ENCODE results near the gene IFTAP.
"Not testable (repeated sequence)": the region's sequence is repeated elsewhere in the genome, so short reads cannot be mapped to it uniquely, and the experiment has no call there.

The IFTAP gene, protein sequence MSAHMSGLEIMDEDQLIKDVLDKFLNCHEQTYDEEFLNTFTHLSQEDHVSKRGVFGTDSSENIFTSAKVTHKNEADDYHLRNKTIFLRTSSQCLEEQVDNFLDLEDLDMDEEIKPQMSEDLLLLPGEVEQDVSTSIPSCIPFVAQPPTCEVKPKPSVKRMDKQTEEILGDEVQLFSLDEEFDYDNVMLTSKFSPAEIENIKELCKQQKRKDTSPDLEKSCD
- long read RNA-seq, donor 1, transcript C11orf74-208 (6 exons, 694 nt): minor isoform, 13 of 52 reads
- long read RNA-seq, donor 1, transcript C11orf74-201 (6 exons, 863 nt): major isoform, 18 of 52 reads
- long read RNA-seq, donor 1, partial matches to known transcripts: 5 of 52 reads
- long read RNA-seq, donor 1, other reads (novel, unspliced or antisense): 0 of 52 reads
- long read RNA-seq, donor 2, transcript C11orf74-208 (6 exons, 694 nt): minor isoform, 6 of 25 reads
- long read RNA-seq, donor 2, transcript C11orf74-201 (6 exons, 863 nt): major isoform, 13 of 25 reads
- long read RNA-seq, donor 2, partial matches to known transcripts: 0 of 25 reads
- long read RNA-seq, donor 2, other reads (novel, unspliced or antisense): 0 of 25 reads
- long read RNA-seq, donor 3, transcript C11orf74-201 (6 exons, 863 nt): major isoform, 6 of 12 reads
- long read RNA-seq, donor 3, partial matches to known transcripts: 0 of 12 reads
- long read RNA-seq, donor 3, other reads (novel, unspliced or antisense): 0 of 12 reads
- long read RNA-seq, donor 4, transcript C11orf74-208 (6 exons, 694 nt): major isoform, 8 of 28 reads
- long read RNA-seq, donor 4, transcript C11orf74-202 (4 exons, 633 nt): minor isoform, 5 of 28 reads
- long read RNA-seq, donor 4, partial matches to known transcripts: 0 of 28 reads
- long read RNA-seq, donor 4, other reads (novel, unspliced or antisense): 7 of 28 reads
- long read RNA-seq, donor 5, transcript C11orf74-208 (6 exons, 694 nt): minor isoform, 9 of 41 reads
- long read RNA-seq, donor 5, transcript C11orf74-201 (6 exons, 863 nt): major isoform, 20 of 41 reads
- long read RNA-seq, donor 5, partial matches to known transcripts: 0 of 41 reads
- long read RNA-seq, donor 5, other reads (novel, unspliced or antisense): 5 of 41 reads
- long read RNA-seq, donor 6, transcript C11orf74-201 (6 exons, 863 nt): major isoform, 13 of 33 reads
- long read RNA-seq, donor 6, transcript C11orf74-203 (6 exons, 1,062 nt): minor isoform, 6 of 33 reads
- long read RNA-seq, donor 6, transcript C11orf74-208 (6 exons, 694 nt): minor isoform, 9 of 33 reads
- long read RNA-seq, donor 6, partial matches to known transcripts: 0 of 33 reads
- long read RNA-seq, donor 6, other reads (novel, unspliced or antisense): 0 of 33 reads
- long read RNA-seq, donor 7, transcript C11orf74-202 (4 exons, 633 nt): minor isoform, 6 of 52 reads
- long read RNA-seq, donor 7, transcript C11orf74-208 (6 exons, 694 nt): major isoform, 14 of 52 reads
- long read RNA-seq, donor 7, transcript C11orf74-211 (6 exons, 937 nt): minor isoform, 6 of 52 reads
- long read RNA-seq, donor 7, transcript C11orf74-201 (6 exons, 863 nt): major isoform, 14 of 52 reads
- long read RNA-seq, donor 7, partial matches to known transcripts: 5 of 52 reads
- long read RNA-seq, donor 7, other reads (novel, unspliced or antisense): 0 of 52 reads
- long read RNA-seq, donor 8, transcript C11orf74-208 (6 exons, 694 nt): minor isoform, 12 of 35 reads
- long read RNA-seq, donor 8, transcript C11orf74-201 (6 exons, 863 nt): major isoform, 13 of 35 reads
- long read RNA-seq, donor 8, transcript C11orf74-203 (6 exons, 1,062 nt): minor isoform, 5 of 35 reads
- long read RNA-seq, donor 8, partial matches to known transcripts: 0 of 35 reads
- long read RNA-seq, donor 8, other reads (novel, unspliced or antisense): 0 of 35 reads

DNA sequence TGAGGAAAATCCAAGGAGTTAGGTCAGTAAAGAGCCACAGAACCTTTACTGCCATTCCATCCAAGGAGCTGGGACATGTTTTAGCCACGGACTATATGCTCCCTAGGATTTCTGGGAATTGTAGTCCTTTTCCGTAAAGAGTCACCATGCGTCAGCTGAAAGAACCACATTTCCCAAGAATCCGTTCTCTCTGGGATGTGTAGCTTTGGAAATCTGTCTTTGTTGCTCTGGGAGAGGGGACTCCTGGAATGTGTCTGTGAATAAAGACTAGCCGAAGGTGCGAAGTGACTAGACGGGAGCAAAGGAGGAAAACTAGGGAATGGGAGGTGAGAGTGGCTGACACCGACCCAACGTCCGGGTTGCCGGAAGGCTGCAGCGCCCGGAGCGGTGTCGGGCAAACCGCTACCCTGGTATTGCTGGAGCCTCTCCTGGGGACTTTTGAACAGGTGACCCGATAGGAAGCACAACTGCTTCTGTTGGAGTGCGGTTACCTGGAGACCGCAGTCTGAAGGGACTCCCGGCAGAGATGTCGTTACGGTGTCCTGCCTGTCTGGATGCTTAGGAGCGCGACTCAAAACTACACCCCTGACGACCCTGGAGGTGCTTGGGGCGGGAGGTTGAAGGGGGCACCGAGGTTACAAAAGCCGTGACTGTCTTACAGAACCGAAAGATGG, at the start of gene IFTAP:
TSS of gene IFTAP (plus strand) at position 187 of the 674 bp plus-strand sequence. CDS start 15,602 bp downstream, outside the sequence.
- DNase-seq: peak; percentile 90

DNA sequence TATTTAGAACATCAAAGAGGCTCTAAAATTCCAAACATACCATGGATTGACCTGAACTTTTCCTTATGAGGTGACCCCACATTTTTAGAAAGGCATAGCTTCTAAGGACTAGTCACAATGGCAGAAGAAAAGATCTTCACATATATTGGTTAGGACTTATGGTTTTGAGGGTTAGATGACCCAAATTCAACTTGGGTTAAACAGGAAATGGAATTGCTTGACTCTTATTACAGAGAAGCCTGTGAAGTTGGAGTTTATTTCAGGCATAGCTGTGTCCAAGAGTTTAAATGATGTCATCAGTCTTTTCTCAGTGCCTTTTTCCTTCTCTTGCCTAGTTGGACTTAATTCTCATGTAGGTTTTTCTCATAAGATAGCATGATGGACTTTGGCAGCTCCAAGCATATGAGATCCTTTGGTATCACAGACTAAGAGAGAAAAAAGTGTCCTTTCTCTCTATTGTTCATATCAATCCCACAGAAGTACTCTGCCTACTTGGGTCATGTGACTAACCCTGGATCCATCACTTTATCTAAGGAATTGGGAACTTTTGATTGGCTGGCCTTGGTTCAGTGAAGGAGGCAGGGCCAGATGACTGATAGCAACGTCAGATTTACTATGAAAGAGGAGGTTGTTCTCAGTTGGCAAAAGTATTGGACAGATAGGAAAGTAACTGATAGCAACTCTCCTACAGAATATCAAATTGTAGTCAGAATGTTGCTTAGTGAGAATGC, 43.8 kb upstream of the IFTAP start:
- DNase-seq: no peak

DNA sequence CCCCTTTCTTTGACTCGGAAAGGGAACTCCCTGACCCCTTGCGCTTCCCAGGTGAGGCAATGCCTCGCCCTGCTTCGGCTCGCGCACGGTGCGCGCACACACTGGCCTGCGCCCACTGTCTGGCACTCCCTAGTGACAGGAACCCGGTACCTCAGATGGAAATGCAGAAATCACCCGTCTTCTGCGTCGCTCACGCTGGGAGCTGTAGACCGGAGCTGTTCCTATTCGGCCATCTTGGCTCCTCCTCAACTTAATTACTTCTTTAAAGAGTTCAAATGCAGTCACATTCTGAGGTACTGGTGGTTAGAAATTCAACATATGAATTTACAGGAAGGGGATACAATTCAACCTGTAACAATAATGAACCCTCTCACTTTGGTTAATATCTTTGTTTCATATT, 36.9 kb upstream of the IFTAP start:
- DNase-seq: not testable (repeated sequence)

- no peak for DNase-seq
Observed at GRCh38 chr11:36557991-36558390, 36.3 kb upstream of the IFTAP start.

DNA sequence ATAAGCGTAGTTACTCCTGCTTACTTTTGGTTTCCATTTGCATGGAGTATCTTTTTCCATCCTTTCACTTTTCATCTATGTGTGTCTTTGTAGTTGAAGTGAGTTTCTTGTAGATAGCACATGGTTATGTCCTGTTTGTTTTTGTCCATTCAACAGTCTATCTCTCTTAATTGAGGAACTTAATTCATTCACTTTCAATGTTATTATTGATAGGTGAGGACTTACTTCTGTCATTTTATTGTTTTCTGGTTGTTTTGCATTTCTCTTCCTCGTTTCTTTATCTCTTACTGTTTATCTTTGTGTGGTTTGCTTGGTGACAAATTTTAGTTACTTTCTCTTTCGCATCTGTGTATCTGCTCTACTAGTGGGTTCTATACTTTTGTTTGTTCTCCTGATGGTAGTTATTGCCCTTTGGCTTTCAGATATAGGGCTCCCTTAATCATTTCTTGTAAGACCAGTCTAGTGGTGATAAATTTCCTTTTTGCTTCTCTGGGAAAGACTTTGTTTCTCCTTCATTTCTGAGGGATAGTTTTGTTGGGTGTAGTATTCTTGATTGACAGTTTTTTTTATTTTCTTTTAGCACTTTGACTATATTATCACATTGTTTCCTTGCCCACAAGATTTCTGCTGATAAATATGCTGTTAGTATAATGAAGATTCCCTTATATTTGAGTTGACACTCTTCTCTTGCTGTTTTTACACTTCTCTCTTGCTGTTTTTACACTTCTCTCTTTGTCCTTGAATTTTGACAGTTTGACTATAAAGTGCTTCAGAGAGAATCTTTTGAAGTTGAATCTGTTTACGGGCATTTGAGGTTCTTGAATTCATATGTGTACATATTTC, 35.5 kb upstream of the IFTAP start:
- no peak for DNase-seq

DNA sequence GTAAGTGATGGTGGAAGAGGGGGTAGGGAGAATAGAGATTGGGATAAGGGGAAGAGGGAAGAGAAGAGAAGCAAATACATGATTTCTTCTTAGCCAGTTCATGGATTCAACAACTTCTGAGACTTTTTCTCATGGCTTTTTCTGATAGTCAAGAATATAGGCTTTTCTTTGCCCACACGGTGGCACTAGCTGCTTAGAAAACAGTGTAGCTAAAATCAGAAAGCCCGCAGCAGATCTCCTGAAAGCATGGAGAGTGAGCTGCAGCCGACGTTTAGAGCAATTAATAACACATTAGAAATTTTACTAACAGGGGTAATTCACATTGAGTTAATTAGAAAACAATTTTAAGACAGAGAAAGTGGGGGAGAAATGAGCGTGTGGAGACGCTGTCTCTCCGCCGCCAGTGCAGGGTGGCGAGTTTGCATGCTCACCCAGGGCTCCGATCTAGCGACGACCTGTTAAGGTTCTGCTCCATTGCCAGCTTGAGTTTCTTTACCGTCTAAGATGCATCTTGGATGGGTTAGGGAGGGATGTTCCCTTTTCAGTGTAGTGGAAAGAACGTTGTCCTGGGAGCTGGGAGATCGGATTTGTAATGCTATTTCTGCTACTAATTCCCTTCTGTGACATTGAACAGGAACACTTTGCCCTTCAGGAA, 29.8 kb upstream of the IFTAP start:
- DNase-seq: peak; percentile 73

GRCh38 chr11:36565031-36565610, 29.2 kb upstream of the IFTAP start:
- no peak for DNase-seq

- no peak for DNase-seq
Observed at GRCh38 chr11:36566407-36567053, 27.8 kb upstream of the IFTAP start.

- no peak for DNase-seq
Observed at GRCh38 chr11:36567694-36568093, 26.6 kb upstream of the IFTAP start, which contains the start of gene RAG1. TSS of gene RAG1 (plus strand) at chr11:36568007. CDS start at chr11:36573305, 5,298 bp downstream.

DNA sequence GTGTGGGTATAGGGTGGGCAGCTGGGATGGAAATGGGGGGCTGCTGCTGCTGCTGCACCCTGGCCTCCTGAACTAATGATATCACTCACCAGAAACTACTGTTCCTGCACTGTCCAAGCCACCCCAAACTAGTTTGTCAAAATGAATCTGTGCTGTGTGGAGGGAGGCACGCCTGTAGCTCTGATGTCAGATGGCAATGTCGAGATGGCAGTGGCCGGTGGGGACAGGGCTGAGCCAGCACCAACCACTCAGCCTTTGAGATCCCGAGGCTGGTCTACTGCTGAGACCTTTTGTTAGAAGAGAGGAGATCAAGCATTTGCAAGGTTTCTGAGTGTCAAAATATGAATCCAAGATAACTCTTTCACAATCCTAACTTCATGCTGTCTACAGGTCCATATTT, 25.2 kb upstream of the IFTAP start:
- no peak for DNase-seq

DNA sequence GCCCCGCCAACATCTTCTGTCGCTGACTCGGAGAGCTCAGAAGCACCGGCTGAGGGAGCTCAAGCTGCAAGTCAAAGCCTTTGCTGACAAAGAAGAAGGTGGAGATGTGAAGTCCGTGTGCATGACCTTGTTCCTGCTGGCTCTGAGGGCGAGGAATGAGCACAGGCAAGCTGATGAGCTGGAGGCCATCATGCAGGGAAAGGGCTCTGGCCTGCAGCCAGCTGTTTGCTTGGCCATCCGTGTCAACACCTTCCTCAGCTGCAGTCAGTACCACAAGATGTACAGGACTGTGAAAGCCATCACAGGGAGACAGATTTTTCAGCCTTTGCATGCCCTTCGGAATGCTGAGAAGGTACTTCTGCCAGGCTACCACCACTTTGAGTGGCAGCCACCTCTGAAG, 19.8 kb upstream of the IFTAP start:
- DNase-seq: no peak

DNA sequence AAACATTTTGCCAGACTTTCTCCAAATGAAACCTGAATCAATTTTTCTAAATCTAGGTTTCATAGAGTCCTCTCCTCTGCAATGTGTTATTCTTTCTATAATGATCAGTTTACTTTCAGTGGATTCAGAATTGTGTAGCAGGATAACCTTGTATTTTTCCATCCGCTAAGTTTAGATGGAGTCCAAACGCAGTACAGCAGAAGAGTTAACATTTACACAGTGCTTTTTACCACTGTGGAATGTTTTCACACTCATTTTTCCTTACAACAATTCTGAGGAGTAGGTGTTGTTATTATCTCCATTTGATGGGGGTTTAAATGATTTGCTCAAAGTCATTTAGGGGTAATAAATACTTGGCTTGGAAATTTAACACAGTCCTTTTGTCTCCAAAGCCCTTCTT, 16.9 kb upstream of the IFTAP start:
- DNase-seq: no peak

GRCh38 chr11:36577859-36578258, 16.4 kb upstream of the IFTAP start:
- DNase-seq: no peak

DNA sequence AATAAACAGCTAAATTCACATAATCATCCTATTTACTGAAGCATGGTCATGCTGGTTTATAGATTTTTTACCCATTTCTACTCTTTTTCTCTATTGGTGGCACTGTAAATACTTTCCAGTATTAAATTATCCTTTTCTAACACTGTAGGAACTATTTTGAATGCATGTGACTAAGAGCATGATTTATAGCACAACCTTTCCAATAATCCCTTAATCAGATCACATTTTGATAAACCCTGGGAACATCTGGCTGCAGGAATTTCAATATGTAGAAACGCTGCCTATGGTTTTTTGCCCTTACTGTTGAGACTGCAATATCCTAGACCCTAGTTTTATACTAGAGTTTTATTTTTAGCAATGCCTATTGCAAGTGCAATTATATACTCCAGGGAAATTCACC, 15.8 kb upstream of the IFTAP start:
- no peak for DNase-seq

DNA sequence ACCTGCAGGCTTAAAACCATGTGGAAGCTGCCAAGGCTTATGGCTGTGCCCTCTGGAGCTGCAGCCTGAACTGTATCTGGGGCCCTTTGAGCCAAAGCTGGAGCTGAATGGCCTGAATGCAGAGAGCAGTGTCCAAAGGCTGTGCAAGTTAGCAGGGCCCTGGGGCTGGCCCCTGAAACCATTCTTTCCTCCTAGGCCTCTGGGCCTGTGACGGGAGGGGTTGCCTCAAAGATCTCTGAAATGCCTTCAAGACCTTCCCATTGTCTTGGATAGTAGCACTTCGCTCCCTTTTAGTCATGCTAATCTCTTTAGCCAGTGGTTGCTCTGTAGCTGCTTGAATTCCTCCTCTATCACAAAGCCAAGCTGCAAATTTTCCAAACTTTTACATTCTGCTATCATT, 12.8 kb upstream of the IFTAP start:
- no peak for DNase-seq

GRCh38 chr11:36583667-36584066, 10.6 kb upstream of the IFTAP start:
- DNase-seq: no peak

DNA sequence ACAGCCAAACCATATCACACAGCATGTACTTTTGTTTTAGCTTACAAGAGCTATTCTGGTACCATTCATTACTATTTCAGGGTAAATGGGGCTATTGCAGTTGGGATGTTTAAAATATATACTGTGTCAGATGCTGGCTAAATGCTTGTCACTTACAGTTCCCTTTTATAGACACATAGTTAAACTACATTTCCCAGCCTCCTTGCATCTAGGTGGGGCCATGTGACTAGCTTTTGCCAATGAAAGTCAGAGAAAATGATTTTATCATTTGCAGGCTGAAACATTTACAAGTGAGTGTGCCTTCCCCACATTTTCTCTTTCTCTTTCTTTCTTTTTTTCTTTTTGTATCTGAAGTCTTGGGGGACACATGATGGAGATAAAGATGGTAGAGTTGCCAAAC, 7.8 kb upstream of the IFTAP start:
- no peak for DNase-seq

Data from right kidney (tissue), 9 donors.